ENCODE measurements around the gene ADAMTS4. TPM values are rescaled to one million over a fixed set of nuclear protein-coding genes. Genes with fewer than 3 reads are reported as not detected.

The ADAMTS4 gene
- total RNA-seq, 1 donor from 2014 or later, result 438 TPM

- no peak for DNase-seq (ENCODE audit: low spot score)
Measured at GRCh38 chr1:161197560-161198193, 1.2 kb downstream of the ADAMTS4 start.

- DNase-seq (ENCODE audit: low spot score), result no peak
Measured at GRCh38 chr1:161196521-161197451, 2.1 kb downstream of the ADAMTS4 start.

DNA sequence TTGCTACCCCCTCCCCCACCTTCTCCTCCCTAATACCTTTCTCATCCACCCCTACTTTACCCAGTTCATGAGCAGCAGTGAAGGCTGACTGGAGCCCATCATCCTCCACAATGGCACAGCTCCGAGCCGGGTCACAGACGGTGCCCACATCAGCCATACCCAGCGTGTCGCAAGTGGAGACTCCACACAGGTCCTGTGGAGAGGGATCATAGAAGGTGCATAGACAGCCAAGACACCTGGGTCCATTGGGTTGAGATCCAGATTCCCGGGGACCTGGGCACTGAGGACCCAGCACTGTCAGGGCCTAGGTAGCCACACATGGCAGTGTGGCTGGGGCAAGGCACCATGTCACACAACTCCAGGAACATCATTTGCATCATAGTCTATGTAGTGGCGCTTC, 2.7 kb downstream of the ADAMTS4 start:
- no peak for DNase-seq (ENCODE audit: low spot score)

GRCh38 chr1:161195171-161195570, 3.7 kb downstream of the ADAMTS4 start:
- DNase-seq (ENCODE audit: low spot score), result no peak

- DNase-seq (ENCODE audit: low spot score), result no peak
Measured at GRCh38 chr1:161193561-161194235, 5.2 kb downstream of the ADAMTS4 start.

GRCh38 chr1:161192476-161193465, 6.1 kb downstream of the ADAMTS4 start:
- DNase-seq (ENCODE audit: low spot score), result no peak

GRCh38 chr1:161191971-161192370, 6.9 kb downstream of the ADAMTS4 start:
- no peak for DNase-seq (ENCODE audit: low spot score)

- DNase-seq (ENCODE audit: low spot score), result no peak
Measured at GRCh38 chr1:161190962-161191521, 7.8 kb downstream of the ADAMTS4 start.

GRCh38 chr1:161189036-161189435, 9.8 kb downstream of the ADAMTS4 start:
- no peak for DNase-seq (ENCODE audit: low spot score)

GRCh38 chr1:161188381-161188780, 10.5 kb downstream of the ADAMTS4 start:
- no peak for DNase-seq (ENCODE audit: low spot score)

- DNase-seq (ENCODE audit: low spot score), result no peak
Measured at GRCh38 chr1:161187311-161187710, 11.5 kb downstream of the ADAMTS4 start.

GRCh38 chr1:161185732-161186311, 13.0 kb downstream of the ADAMTS4 start:
- DNase-seq (ENCODE audit: low spot score), result no peak

GRCh38 chr1:161185282-161185682, 13.6 kb downstream of the ADAMTS4 start:
- DNase-seq (ENCODE audit: low spot score), result no peak

DNA sequence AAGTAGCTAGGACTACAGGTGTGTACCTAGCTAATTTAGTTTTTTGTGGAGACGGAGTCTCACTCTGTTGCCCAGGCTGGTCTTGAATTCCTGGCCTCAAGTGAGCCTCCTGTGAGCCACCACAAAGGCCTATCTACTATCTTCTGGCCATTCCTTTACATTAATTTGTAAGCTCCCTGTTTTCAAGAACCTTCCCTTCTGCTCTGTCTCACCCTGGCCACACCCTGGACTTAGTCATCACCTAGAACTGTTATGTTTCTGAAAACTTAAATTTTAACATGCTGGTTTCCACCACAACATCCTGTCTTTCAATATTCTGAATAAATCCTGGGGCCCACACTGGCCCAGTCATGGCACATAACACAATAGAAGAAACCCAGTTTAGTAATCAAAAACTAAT, 16.6 kb downstream of the ADAMTS4 start:
- DNase-seq (ENCODE audit: low spot score), result no peak

- no peak for DNase-seq (ENCODE audit: low spot score)
Measured at GRCh38 chr1:161180639-161181038, 18.2 kb downstream of the ADAMTS4 start.

- DNase-seq (ENCODE audit: low spot score), result no peak
Measured at GRCh38 chr1:161179698-161180097, 19.2 kb downstream of the ADAMTS4 start.

- DNase-seq (ENCODE audit: low spot score), result no peak
Measured at GRCh38 chr1:161177936-161178244, 21.0 kb downstream of the ADAMTS4 start.

GRCh38 chr1:161177112-161177935, 21.5 kb downstream of the ADAMTS4 start, which contains the start of gene B4GALT3:
Gene B4GALT3 (minus strand): TSS chr1:161177507. CDS start chr1:161176060, 1,447 bp downstream.
- DNase-seq (ENCODE audit: low spot score), result peak; percentile 98

DNA sequence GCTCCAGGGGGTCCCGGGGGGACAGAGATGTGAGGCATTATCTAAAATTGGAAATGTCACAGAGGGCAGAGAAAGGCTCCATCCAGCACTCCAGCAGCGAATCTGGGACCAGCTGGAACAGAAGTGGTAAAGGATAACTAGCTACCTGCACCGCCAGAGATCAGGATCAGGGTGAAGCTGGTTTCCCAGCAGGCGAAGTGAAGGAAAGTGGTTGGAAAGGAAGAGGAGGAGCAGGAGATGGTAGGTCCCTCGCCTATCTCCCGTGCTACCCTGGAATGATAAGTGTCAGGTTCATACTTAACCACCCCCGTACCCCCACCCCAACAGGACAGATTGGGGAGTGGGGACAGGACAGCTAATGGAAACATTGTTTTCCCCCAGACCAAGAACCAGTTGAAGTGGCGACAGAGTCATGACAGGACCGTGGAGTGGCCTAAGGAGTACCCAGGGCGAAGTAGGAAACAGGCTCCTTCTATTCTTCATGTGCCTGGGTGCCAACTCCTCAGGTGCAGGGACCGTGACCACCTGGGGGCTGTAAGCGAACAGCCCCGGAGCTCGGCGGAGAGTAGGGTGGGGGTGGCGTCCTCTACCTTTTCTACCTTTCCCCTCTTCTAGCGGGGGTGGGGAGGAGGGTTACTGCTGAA, 22.3 kb downstream of the ADAMTS4 start:
- no peak for DNase-seq (ENCODE audit: low spot score)
